NCI-H146 treated with DMSO at 0.1 percent for 48 hours (cell line): ENCODE measurements around the gene SCN4A.
A peak's percentile ranks its signal among the peaks of the same experiment; 100 is the strongest.

ENCODE experiments used
- DNase-seq: peaks from one replicate; lab custom pipeline; 2025; ENCODE audit not compliant: unreplicated experiment; lab: John Stamatoyannopoulos, UW

The SCN4A gene

DNA sequence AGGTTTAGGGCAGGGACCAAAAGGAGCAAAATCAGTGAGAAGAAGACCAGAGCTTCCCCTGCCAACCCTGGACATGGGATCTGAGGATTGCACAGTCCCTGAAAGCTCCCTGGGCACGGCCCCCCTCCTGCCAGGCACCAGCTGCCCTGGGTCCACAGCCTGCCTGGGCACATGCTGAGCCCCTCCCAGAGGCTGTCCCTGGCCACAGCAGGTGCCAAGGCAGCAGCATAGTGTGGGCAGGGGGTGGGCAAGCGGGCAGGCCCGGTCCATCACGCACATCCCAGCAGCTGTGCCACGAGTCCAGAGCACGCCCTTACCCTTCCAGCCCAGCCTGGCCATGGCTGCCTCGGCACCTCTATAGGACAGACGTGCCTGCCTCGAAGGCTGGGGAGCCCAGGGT, 12.7 kb downstream of the SCN4A start:
- no peak for DNase-seq

GRCh38 chr17:63956296-63956920, 16.3 kb downstream of the SCN4A start:
- DNase-seq: no peak

DNA sequence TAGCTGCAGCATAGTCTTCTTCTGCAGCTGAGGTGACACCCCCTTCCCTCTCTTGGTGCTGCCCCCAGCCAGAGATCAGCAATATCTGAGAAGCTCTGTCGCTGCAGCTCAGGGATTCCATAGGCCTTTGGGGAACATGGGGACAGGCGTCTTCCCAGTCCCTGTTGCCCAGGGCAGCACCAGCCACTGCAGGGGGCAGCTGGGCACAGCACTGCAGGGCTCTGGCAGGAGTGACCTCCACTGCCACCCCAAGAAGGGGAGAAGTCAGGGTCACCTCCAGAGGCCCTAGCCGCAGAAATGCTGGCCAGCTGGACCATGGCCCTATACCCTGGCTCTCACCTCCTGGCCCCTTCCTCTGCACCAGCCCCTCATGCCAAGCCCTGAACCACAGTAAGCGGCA, 16.9 kb downstream of the SCN4A start:
- no peak for DNase-seq

- DNase-seq: no peak
Observed at GRCh38 chr17:63955232-63955631, 17.5 kb downstream of the SCN4A start.

DNA sequence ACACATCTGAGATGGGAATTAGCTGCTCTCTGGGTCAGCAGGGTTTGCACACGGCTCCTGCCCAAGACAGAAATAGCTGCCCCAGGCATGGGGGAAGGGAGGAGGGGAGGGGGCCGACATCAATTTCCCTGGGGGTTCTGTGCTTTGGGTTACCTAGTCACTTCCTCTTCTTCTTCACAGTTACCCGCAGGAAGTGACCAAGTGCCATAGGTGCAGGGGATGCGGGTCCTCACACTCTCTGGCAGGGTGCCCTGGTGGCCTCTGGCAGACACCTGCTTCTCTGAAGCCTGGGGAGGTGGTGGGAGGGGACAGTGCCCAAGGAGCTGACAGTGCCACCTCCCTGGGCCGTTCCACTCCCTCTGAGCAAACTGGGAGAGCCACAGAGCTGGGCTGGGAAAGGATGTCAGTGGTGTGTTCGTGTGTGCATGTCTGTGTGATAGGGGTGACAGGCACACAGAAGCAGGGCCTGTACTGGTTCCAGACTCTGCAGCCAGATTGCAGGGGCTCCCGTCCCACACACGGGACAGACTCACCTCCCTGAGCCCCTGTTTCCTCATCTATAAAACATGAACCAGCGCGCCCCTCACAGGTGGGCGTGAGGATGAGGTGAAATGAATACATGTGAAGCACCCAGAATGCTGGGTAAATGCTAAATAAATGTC, 18.2 kb downstream of the SCN4A start:
- no peak for DNase-seq

- no peak for DNase-seq
Observed at GRCh38 chr17:63950940-63951907, 21.5 kb downstream of the SCN4A start.

GRCh38 chr17:63949576-63950250, 23.0 kb downstream of the SCN4A start:
- DNase-seq: no peak

- DNase-seq: no peak
Observed at GRCh38 chr17:63948521-63948920, 24.2 kb downstream of the SCN4A start.

GRCh38 chr17:63947711-63948330, 24.9 kb downstream of the SCN4A start:
- DNase-seq: no peak

DNA sequence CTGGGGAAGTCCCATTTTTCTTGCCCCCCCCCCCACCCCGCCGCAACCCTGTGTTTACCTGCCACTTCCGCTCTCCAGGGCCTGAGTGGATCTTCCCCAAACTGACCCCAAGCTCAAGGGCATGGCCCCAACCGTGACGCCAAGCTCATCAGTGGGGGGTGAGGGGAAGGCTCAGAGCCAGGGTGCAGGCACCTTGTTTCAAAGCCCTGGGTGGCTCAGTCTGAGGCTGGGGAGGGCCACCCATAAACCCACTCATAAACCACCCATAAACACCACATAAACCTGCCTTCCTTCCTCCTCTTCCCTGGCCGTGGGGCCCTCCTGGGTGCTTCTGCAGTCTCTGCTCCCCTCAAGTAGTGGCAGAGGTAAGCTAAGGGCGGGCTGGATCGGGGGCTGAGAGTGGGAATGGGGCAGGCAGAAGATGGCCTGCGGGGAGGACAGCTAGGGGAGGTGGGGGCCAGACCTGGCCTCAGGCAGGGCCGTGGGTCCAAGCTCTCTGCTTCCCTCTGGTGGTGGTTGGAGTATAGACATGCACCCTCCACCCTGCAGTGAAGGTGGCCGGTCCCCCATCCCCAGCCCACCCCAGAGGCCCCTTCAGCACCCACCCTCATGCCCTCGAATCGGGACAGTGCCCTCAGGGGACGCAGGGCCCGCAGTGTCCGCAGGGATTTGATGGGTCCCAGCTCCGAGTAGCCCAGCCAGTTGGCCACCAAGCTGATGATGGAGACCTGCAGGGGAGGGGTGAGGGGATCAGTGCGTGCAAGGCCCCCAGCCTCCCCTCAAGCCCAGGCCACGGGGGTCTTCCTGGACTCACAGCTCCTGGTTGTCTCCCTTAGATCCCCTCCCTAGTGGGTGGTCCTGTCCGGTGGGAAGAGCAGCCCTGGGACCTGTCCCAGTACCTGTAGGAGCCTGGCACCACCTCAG, 26.0 kb downstream of the SCN4A start:
- peak; percentile 11 for DNase-seq

- no peak for DNase-seq
Observed at GRCh38 chr17:63945784-63946439, 26.8 kb downstream of the SCN4A start.

- no peak for DNase-seq
Observed at GRCh38 chr17:63944736-63945499, 27.8 kb downstream of the SCN4A start.

DNA sequence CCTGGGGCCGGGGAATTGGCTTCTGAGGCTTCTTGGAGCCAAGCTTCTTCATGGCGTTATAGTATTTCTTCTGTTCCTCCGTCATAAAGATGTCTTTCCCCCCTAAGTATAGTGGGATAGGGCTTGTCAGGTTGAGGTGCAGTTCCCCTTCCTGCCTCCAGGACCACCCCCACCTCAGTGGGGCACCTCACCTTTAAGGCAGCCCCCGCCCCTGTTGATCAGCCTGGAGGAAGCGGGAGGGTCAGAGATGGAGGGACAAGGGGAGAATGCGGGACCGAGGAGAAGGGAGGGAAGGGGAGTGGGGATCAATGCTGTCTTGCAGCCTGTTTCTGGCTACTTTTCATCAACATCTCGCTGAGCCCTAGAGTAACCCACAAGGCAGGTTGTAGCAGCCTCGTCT, 29.0 kb downstream of the SCN4A start:
- DNase-seq: no peak

- DNase-seq: no peak
Observed at GRCh38 chr17:63942309-63942985, 30.3 kb downstream of the SCN4A start.

GRCh38 chr17:63941751-63942150, 31.0 kb downstream of the SCN4A start:
- no peak for DNase-seq

DNA sequence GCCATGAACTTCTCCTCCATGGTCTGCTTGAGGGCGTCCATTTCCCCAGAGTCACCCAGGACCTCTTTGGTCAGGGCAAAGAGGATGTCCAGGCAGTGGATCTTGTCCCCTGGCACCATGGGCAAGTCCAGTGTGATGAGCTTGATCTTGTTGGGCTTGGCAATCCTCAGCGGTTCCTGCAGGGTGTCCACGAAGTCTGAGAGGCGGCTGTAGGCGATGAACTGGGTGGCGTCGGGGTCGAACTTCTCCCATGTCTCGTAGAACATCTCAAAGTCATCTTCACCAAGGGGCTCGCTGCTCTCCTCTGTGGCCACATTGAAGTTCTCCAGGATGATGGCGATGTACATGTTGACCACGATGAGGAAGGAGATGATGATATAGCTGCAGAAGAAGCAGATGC, 31.6 kb downstream of the SCN4A start:
- DNase-seq: no peak

DNA sequence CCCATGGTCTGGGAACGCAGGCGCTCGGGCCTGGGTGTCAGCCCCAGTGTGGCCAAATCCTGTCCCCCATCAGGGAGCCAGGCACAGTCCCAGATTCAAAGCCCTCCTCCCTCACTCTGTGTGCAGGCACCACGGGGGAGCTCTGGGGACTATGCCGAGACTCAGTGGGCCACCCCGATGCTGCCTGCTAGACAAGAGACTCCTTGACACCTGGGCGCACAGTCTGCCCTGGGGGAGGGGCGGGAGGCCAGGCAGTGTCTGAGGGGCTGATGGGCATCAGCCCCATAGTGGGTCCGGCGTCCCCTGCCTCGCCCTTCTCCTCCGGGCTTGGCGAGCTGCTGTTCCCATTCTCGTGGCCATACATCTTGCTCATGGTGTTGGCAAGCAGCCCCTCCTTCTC, 32.1 kb downstream of the SCN4A start:
- DNase-seq: no peak

DNA sequence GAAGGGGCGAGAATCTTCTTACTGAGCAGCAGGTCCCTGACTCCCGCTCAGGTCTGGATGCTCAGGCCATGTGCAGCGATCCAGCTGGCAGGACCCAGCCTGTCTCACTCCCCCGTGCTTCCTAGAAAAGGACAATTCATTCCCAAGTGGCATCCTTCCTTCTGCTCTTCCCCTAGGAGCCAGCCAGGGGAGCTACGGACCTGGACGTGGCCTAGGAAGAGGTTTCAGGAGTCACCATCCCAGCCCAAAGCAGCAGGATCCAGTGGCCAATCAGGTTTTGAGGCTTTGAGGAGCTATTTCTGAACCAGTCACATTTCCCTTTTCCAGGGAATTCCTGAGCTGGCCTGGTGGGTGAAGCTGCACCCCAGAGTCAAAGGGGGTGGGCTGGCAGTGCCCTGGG, 32.8 kb downstream of the SCN4A start:
- no peak for DNase-seq
